Prostate gland (tissue), 2 donors: ENCODE results near the gene ENDOV. TPM values are rescaled to one million over a fixed set of nuclear protein-coding genes. Genes with fewer than 3 reads are reported as not detected.

Source experiments
- DNase-seq: peaks from one replicate; pipeline ENCODE4 v3.0.0-alpha.2; 2019; ENCODE audit warnings: low spot score
- H3K27ac ChIP-seq, 2 donors: fragments of 200-600 bp; sonication (generic); 2 replicates each; pipeline ENCODE4 v1.5.1; 2017 to 2019
- H3K27me3 ChIP-seq: fragments of 200-600 bp; sonication (generic); replicated peaks from 2 replicates; pipeline ENCODE4 v1.5.1; 2019; ENCODE audit not compliant: insufficient read depth
- H3K36me3 ChIP-seq, 2 donors: fragments of 200-600 bp; sonication (generic); 1 replicate in 1 of 2; 2 replicates in 1 of 2; pipeline versions ENCODE4 v1.5.1 to v1.8.1; 2017 to 2019
- H3K4me1 ChIP-seq: fragments of 200-600 bp; sonication (generic); replicated peaks from 2 replicates; pipeline ENCODE4 v1.5.1; 2019
- H3K4me3 ChIP-seq, 2 donors: fragments of 200-600 bp; sonication (generic); 2 replicates each; pipeline ENCODE4 v1.5.1; 2017 to 2019
- H3K9me3 ChIP-seq: fragments of 200-600 bp; sonication (generic); 2 replicates; pipeline ENCODE4 v1.5.1; 2017
- POLR2A ChIP-seq: fragments of 450-650 bp; IDR thresholded peaks from one replicate; pipeline ENCODE4 v1.6.1; 2016; ENCODE audit warnings: antibody characterized with exemption, mild to moderate bottlenecking
- POLR2AphosphoS5 ChIP-seq: sonication (generic); formaldehyde crosslinking; IDR thresholded peaks from one replicate; pipeline ENCODE4 v1.6.1; 2017; ENCODE audit warnings: antibody characterized with exemption
- WGBS: methylation state at CpG from one replicate; pipeline ENCODE4 v1.1.5; 2018; 5-methylcytosine and 5-hydroxymethylcytosine counted together
- intact Hi-C: fragments of 100-400 bp; cut with DNase I; formaldehyde crosslinking; loops from one replicate; pipeline ENCODE4 v1.14.2; 2022
- total RNA-seq, 2 donors: library from RNA; depleted of rRNA; stranded (reverse); fragments of >200 nt; gene quantifications; one replicate each; pipeline ENCODE4 v1.1.0, GENCODE V29; 2016
- TF ChIP-seq, protein P1 (sequence below), 4 experiments: fragments of 200-600 bp in 2 of 4; fragments of 450-650 bp in 2 of 4; sonication (generic) in 2 of 4; IDR thresholded peaks; 1 replicate in 3 of 4; 2 replicates in 1 of 4; pipeline ENCODE4 v1.5.1; 2016 to 2019; ENCODE audit warnings: antibody characterized with exemption in 4 of 4, mild to moderate bottlenecking in 2 of 4, moderate library complexity in 2 of 4

Gene ENDOV
- total RNA-seq, 2 donors from 2014 or later: 17.0 to 36.9 TPM

DNA sequence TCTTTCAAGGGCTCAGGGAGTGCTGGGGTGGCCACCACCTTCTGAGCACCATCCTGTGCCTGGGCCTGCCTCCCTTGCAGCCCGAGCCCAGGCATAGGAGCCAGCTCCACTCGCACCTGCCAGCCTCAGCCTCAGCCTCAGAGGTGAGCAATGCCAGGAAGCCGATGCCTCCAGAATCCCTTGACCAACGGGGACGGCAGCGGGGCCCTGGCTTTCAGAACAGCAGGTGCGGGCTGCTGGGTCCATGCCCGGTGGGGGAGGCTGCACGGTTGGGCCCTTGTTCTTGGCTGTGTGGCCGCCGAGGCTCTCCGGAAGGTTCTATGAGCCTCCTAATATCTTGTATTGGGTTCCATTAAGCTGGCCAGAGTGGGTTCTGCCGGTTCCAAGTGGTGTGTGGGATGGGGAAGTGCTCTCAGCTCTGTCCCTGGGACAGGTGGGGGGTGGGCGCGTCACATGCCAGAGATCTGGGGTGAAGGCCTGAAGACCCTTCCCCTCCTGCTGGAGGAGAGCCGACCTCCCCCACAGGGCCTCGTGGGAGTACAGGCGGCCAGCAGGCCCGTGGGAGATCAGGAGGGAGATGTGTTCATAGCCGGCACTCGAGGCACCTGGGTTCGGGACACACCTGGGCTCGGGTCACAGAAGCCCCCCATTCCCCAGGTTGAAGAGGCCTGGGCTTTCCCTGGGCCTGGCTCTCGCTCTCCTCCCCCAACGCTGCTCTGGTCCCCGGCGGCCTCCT, 34.4 kb downstream of the ENDOV start:
- no peak overlapping the region for H3K27ac ChIP-seq
- H3K9me3 ChIP-seq: no peaks in the 10 kb centered on the region
- no peaks in the 10 kb centered on the region for H3K27me3 ChIP-seq
- WGBS: 84% methylated on average over 27 of the region's 27 CpGs
- no peak for DNase-seq
- H3K36me3 ChIP-seq: no peaks in the 10 kb centered on the region
- no peak overlapping the region for H3K4me3 ChIP-seq
- intact Hi-C loops: no loop called here
- H3K4me1 ChIP-seq: no peaks in the 10 kb centered on the region
- TF ChIP-seq, protein P1, sequence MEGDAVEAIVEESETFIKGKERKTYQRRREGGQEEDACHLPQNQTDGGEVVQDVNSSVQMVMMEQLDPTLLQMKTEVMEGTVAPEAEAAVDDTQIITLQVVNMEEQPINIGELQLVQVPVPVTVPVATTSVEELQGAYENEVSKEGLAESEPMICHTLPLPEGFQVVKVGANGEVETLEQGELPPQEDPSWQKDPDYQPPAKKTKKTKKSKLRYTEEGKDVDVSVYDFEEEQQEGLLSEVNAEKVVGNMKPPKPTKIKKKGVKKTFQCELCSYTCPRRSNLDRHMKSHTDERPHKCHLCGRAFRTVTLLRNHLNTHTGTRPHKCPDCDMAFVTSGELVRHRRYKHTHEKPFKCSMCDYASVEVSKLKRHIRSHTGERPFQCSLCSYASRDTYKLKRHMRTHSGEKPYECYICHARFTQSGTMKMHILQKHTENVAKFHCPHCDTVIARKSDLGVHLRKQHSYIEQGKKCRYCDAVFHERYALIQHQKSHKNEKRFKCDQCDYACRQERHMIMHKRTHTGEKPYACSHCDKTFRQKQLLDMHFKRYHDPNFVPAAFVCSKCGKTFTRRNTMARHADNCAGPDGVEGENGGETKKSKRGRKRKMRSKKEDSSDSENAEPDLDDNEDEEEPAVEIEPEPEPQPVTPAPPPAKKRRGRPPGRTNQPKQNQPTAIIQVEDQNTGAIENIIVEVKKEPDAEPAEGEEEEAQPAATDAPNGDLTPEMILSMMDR (IDR thresholded peaks at IDR 0.05): no peak
- no peak for TF ChIP-seq POLR2A
- TF ChIP-seq POLR2AphosphoS5: no peak

DNA sequence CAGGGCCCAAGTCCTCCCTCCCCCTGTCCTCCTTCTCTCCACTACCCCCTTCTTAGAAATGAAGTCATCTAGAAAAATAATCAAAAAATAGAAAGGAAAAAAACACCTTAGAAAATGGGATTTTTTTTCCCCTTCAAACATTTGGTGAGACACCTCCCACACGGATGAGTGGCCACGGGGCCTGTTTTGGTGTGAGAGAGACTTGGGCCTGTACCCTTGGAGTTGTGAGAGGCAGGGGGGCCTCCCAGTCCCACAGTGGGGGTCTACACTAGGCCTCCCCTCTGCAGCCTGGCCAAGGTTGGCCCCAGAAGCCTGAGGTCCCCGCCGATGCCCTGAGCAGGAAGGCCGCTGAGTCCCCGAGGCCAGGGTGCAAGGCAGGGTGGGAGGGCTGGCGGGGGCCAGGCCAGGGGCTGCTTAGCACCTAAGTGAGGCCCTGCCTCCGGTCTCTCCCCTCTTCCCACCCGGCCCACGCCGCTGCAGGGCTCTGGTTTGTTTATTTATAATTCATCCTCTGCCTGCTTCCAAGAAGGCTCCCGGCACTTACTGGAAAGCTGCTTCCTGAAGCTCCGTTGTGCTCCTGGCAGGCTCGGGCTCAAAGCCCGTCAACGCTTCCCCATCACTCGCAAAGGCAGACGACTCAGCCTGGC, 35.1 kb downstream of the ENDOV start:
- TF ChIP-seq POLR2AphosphoS5 (no peak), POLR2A (no peak)
- TF ChIP-seq, protein P1 (IDR thresholded peaks at IDR 0.05): no peak
- Histone ChIP-seq H3K36me3 (no peaks in the 10 kb centered on the region), H3K4me3 (no peak overlapping the region), H3K27me3 (no peaks in the 10 kb centered on the region), H3K9me3 (no peaks in the 10 kb centered on the region), H3K27ac (peak overlapping the region in 1 of 2 donors; percentile 39), H3K4me1 (no peaks in the 10 kb centered on the region)
- intact Hi-C loops: loop anchor here (10.0 kb wide), 1 partner anchor 515 kb away; no protein-coding TSS in a partner anchor
- no peak for DNase-seq
- WGBS: 29% methylated on average over 17 of the region's 18 CpGs

DNA sequence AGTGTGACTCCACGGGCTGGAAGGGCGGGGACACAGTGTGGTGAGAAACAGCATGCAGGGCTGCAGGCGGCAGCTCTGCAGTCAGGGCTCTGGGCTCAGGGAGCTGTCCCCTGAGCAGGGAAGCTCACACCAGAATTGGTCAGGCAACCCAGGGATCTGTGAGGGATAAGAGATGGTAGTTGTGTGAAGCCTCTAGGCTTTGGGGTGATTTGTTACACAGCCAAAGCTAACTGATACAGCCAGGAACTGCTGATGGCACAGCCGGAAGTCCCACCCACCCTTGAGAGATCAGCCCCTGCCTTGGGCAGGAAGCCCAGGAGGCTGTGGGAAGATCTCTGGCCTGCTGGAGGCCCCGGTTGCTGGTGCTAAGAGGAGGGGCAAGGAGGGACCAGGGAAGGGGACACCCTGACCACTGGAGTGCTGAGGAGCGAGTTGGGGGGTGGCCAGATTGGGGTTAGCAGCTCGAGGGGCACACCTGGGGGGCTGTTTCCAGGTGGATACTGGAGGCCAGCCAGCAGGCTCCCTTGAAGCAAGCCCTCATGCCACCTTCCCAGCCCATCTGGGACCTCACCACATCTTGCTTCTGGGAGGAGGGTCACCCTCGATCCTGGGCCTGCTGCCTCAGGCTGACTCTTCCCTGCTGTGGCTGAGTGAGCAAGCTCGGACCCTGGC, 36.3 kb downstream of the ENDOV start:
- no peaks in the 10 kb centered on the region for H3K4me1 ChIP-seq
- no peak overlapping the region for H3K4me3 ChIP-seq
- DNase-seq: no peak
- H3K27ac ChIP-seq: no peak overlapping the region
- no peaks in the 10 kb centered on the region for H3K9me3 ChIP-seq
- 81% methylated on average over 9 of the region's 9 CpGs for WGBS
- intact Hi-C loops: loop anchor here (10.0 kb wide), 1 partner anchor 514 kb away; no protein-coding TSS in a partner anchor
- no peaks in the 10 kb centered on the region for H3K36me3 ChIP-seq
- H3K27me3 ChIP-seq: no peaks in the 10 kb centered on the region
- TF ChIP-seq POLR2AphosphoS5 (no peak), POLR2A (no peak)
- TF ChIP-seq, protein P1 (IDR thresholded peaks at IDR 0.05): no peak

DNA sequence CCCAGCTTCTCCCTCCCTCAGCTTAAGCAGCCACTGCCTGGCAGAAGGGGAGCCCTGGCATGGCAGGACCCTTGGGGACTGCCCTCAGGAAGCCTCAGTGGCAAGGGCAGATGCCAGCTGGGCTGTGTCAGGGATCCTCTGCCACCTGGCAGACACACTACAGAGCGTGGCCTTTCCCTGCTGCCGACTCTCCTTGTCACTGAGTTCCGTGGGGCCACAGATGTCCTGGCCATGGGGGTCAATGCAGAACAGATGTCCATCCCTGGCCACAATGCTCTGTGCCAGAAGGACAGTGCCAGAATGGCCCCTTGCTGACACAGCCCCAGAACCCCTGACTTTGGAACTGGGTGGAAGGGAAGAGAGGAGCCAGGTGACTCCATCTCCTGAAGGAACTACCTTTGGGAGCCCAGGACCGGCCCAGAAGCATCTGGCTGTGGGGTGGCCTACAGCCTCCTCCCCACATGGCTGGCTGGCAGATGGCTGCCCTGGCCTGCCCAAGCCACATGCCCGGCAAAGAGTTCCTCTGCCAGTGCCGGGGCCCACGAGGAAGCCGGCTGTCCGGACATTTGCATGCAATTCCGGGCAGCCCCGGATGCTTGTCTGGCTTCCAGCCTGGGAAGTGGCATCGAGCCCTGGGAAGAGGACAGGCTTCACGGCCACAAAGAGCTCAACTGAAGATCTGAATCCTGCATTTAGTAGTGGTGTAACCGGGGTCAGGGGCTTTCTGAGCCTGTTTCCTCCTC, 37.4 kb downstream of the ENDOV start:
- WGBS: 82% methylated on average over 14 of the region's 14 CpGs
- intact Hi-C loops: loop anchor here (10.0 kb wide), 1 partner anchor 512 kb away; no protein-coding TSS in a partner anchor
- no peaks in the 10 kb centered on the region for H3K27me3 ChIP-seq
- no peak for DNase-seq
- H3K4me3 ChIP-seq: no peak overlapping the region
- no peaks in the 10 kb centered on the region for H3K4me1 ChIP-seq
- H3K36me3 ChIP-seq: no peaks in the 10 kb centered on the region
- H3K27ac ChIP-seq: no peak overlapping the region
- no peak for TF ChIP-seq POLR2A
- TF ChIP-seq, protein P1 (IDR thresholded peaks at IDR 0.05): no peak
- no peak for TF ChIP-seq POLR2AphosphoS5
- no peaks in the 10 kb centered on the region for H3K9me3 ChIP-seq
